ENCODE results near the gene TUBB1.

Gene TUBB1

GRCh38 chr20:58995461-58996225 is 23.6 kb upstream of the TUBB1 start:
- DNase-seq, result no peak
- TF ChIP-seq POLR2A (IDR thresholded peaks at IDR 0.05; ENCODE audit: low read length) (no peak), GATA1 (IDR thresholded peaks at IDR 0.05; ENCODE audit: low read depth, low read length) (no peak)

GRCh38 chr20:58996226-58996611 is 23.0 kb upstream of the TUBB1 start:
- no peak for DNase-seq
- TF ChIP-seq POLR2A (IDR thresholded peaks at IDR 0.05; ENCODE audit: low read length) (no peak), GATA1 (IDR thresholded peaks at IDR 0.05; ENCODE audit: low read depth, low read length) (no peak)

GRCh38 chr20:58997141-58997770 is 22.0 kb upstream of the TUBB1 start:
- no peak for TF ChIP-seq GATA1 (IDR thresholded peaks at IDR 0.05; ENCODE audit: low read depth, low read length)
- no peak for TF ChIP-seq POLR2A (IDR thresholded peaks at IDR 0.05; ENCODE audit: low read length)
- no peak for DNase-seq

DNA sequence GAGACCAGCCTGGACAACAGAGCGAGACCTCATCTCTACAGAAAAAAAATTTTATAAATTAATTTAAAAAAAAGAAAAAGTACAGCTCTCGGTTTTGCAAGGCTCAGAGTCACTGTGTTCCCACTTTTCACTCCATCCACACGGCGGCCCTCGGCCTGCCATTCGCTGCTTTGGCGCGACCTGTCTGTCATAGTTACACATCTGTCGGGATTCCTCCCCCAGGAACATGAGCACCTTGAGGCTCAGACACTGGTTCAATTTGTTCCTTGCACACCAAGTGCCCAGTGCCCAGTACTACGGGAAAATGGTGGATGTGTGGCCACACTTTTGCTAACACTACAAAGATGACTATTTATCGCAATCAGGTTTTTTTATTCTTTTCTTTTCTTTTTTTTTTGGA is 20.6 kb upstream of the TUBB1 start:
- no peak for DNase-seq
- no peak for TF ChIP-seq GATA1 (IDR thresholded peaks at IDR 0.05; ENCODE audit: low read depth, low read length)
- TF ChIP-seq POLR2A (IDR thresholded peaks at IDR 0.05; ENCODE audit: low read length), result no peak

DNA sequence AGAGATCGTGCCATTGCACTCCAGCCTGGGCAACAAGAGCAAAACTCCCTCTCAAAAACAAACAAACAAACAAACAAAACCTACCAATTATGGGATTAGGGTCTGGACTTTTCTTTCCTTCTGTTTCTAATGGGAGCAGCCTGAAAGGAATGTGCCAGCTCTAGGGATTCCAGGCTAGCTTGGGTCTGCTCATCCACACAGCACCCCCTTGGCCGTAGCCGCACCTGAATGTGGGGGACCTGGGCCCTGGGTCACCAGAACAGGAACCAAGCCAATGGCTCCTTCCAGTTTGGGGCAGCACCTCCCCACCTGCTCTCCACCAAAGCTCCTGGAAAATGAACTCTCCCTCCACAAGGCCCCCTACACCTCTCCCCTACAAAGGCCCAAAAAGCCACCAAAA is 18.9 kb upstream of the TUBB1 start:
- no peak for DNase-seq
- TF ChIP-seq GATA1 (IDR thresholded peaks at IDR 0.05; ENCODE audit: low read depth, low read length) (no peak), POLR2A (IDR thresholded peaks at IDR 0.05; ENCODE audit: low read length) (no peak)

DNA sequence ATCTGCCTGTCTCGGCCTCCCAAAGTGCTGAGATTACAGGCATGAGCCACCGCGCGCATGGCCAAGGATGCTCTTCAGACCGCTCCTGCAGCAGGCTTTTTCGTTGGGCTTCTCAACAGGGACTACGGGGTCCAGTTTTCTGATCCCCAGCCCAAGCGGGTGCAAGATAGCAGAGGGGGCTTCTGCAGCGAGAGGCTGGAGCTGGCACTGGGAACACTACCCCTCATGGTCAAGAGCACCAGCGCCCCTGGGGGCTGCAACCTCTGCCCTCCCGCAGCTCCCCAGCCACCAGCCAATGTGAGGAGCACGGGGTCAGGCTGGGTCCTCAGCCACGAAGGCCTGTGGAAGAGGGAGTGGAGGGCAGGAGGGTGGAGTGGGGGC is 18.2 kb upstream of the TUBB1 start:
- DNase-seq, result no peak
- TF ChIP-seq POLR2A (IDR thresholded peaks at IDR 0.05; ENCODE audit: low read length) (no peak), GATA1 (IDR thresholded peaks at IDR 0.05; ENCODE audit: low read depth, low read length) (no peak)

DNA sequence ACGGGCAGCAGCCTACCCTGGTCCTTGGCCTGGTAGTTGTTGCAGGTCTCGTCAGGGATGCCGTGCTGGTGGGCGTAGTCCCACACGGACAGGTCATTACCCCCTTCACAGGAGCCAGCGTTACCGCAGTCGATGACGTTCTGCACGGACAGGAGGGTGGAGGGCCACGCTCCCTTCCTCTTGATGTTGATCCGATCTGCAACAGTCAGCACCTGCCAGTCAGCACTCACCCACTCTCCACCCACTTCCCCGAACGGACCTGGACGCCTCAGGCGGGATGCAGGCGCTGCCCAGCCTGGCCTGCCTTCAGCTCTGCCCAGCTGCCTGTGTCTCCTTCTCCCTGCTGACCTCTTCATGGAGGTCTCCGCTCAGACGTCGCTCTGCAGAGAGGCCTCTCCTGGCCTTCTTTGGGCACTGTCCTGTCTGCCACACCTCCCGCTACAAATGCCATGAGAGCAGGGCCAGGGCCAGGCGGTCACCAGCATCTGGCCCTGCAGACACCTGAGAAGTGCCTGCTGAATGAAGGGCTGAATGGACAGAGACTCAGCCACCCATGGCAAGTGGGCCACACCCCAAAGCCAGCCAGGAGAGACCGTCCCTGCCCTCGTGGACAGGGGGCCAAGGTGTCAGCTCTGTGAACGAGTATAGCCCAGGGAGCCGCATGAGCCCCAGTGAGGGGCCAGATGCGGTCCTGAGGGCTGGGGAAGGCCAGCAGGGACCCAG is 17.6 kb upstream of the TUBB1 start:
- TF ChIP-seq POLR2A (IDR thresholded peaks at IDR 0.05; ENCODE audit: low read length) (no peak), GATA1 (IDR thresholded peaks at IDR 0.05; ENCODE audit: low read depth, low read length) (no peak)
- no peak for DNase-seq

DNA sequence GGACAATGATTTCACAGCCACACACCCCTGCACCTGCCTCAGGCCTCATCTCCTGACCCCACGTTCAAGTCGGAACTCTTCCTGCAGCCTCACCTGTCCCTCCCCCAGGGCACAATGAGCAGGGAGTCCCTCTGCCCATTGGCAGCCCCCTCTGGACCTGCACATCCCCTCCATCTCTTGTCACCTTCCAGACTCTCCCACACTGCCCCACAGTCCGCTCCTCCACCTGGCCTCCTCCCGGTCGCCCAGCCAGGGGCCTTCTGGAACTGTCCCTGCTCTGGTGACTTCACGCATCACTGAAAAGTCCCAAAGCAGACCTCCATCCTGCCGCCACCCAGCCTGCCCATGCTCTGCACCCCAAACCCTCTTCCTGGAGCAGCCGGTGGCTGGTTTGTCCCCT is 16.8 kb upstream of the TUBB1 start:
- no peak for DNase-seq
- TF ChIP-seq POLR2A (IDR thresholded peaks at IDR 0.05; ENCODE audit: low read length), result no peak
- no peak for TF ChIP-seq GATA1 (IDR thresholded peaks at IDR 0.05; ENCODE audit: low read depth, low read length)

GRCh38 chr20:59002874-59003399 is 16.3 kb upstream of the TUBB1 start:
- no peak for DNase-seq
- TF ChIP-seq POLR2A (IDR thresholded peaks at IDR 0.05; ENCODE audit: low read length), result no peak

DNA sequence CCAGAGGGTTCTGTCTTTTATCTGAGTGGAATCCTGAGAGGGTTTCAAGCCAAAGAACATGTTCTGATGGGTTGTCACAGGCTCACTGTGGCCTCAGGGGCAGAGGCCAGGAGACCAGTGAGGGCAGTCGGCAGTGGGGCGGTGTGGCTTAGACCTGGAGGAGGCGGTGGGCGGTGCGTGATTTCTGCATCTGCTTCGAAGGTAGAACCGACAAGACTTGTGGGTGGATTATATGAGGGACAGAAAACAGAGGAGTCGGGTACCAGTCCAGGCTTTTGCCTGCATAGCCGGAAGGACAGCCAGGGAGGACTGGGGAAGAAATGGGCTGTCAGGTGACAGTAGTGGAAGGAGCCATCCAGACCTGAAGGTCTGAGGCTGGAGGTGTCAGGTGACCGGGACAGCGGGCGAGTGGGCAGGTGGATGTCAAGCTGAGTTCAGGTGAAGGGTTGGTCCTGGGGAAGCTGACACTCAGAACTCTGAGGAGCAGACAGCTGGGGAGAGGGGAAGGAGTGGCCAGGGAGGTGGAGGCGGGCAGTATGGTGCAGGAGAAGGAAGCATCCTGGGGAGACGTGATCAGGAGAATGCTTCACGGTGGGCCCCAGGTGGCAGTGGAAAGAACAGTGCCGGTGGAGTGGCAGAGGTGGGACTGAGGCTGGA is 15.3 kb upstream of the TUBB1 start:
- no peak for DNase-seq
- no peak for TF ChIP-seq GATA1 (IDR thresholded peaks at IDR 0.05; ENCODE audit: low read depth, low read length)
- no peak for TF ChIP-seq POLR2A (IDR thresholded peaks at IDR 0.05; ENCODE audit: low read length)

GRCh38 chr20:59004493-59004762 is 14.8 kb upstream of the TUBB1 start:
- peak in 1 of 2 experiments; percentile 19 for DNase-seq
- TF ChIP-seq GATA1 (IDR thresholded peaks at IDR 0.05; ENCODE audit: low read depth, low read length), result no peak
- no peak for TF ChIP-seq POLR2A (IDR thresholded peaks at IDR 0.05; ENCODE audit: low read length)

GRCh38 chr20:59004763-59005522 is 14.3 kb upstream of the TUBB1 start:
- TF ChIP-seq POLR2A (IDR thresholded peaks at IDR 0.05; ENCODE audit: low read length), result no peak
- TF ChIP-seq GATA1 (IDR thresholded peaks at IDR 0.05; ENCODE audit: low read depth, low read length), result no peak
- peak; percentile 27 to 42 for DNase-seq

DNA sequence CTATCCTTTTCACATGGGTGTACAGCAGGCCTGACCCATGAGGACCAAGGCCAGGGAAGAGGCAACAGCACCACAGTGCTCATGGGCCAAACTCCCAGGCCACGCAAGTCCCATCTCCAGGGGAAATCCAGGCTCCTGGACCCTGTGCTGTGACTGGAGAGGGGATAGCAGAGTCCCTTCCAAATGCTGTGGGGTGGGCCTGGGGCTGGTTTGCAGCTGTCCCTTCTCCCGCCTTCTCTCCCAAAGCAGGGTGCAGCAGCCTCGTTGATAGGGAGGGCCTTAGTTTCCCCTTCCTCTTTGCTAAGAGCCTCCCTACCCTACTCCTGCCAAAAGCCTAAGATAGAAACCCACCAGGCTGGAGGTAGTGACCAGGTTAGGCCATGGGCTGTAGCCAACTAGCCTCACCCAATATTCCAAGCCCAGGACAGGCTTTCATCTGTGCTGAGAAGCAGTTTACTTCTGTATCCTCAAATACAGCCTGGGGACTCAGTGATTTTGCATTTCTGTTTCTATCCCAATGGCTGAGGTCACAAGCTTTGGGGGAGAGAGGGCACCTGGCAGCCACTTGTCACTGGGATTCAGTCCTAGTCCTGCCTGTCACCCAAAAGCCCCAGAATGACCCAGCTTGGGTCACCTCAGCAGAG is 13.6 kb upstream of the TUBB1 start:
- no peak for DNase-seq
- TF ChIP-seq POLR2A (IDR thresholded peaks at IDR 0.05; ENCODE audit: low read length) (no peak), GATA1 (IDR thresholded peaks at IDR 0.05; ENCODE audit: low read depth, low read length) (no peak)
